Stimulated activated CD8-positive, alpha-beta memory T cell treated with anti-CD3 and anti-CD28 coated beads, Interleukin-12 subunit alpha, Interleukin-12 subunit beta, amount 100 ng/mL, for 4 hours (primary cell): ENCODE measurements around the gene STK32C.
"Not testable (repeated sequence)": the region's sequence is repeated elsewhere in the genome, so short reads cannot be mapped to it uniquely, and the experiment has no call there.

Experiments
- DNase-seq: peaks from one replicate; pipeline ENCODE4 v3.0.0-alpha.2; 2020; ENCODE audit warnings: low read depth

The STK32C gene

DNA sequence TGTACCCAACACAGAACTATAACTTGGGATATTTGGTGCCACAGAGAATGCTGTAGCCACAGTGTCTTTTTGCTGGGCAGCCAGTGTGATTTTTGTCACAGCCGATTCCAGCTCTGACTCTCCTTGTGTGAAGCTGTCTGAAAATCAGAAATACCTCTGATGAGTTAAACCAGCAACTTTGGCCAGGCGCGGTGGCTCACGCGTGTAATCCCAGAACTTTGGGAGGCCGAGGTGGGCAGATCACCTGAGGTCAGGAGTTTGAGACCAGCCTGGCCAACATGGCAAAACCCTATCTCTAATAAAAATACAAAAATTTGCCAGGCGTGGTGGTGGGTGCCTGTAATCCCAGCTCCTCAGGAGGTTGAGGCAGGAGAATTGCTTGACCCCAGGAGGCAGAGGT is 30.1 kb upstream of the STK32C start:
- DNase-seq = not testable (repeated sequence)

DNA sequence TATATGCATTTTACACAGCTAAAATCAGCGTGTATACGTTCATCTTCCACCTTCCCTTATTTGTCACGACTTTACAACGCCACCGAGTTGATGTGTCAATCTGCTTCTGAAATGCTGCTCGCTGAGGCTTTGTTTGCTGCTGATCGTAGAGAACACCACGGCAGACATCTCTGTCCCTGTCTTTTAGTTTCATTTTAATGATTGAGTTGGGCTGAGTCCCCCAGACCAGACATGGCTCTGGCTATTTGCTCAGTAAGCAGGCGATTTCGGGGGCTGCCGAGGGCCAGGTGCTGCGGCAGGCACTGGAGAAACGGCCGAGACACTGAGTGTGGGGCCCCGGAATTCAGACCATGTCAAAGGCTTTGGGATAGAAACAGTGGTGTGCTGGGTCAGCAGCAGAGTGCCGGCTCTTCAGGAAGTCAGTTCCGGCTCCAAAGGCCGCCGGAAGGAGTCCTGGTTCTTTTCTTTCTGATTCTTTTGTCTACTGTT is 29.2 kb upstream of the STK32C start:
- no peak for DNase-seq

DNA sequence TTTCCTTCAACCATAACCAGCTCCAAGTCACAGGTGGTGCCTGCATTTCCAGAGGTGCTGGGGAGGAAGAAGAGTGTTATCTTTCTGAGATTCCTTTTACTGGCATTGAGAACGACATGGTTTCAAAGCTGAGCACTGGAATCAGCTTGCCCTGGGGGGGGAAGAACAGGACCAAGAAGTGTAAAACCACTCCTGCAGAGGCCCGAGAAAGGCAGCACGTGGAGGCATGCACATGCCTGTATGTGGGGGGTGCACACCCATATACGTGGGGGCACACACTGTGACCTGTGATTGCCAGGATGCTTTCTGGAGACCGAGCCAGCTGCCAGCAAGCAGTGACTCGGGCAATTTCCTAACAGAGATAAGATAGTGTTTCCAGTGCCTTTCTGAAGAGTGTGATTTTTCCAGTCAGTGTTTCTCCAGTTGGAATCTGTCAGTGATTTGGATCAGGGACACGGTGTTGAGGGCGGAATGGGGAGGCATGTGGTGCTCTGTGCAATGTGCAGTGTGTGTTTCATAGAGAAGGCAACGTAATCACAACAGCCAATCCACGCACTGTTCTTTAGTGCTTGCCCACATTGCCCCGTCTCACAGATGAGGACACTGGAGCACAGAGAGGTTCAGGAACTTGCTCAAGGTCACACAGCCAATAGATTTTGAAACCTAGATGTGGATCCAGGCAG is 28.5 kb upstream of the STK32C start:
- no peak for DNase-seq

DNA sequence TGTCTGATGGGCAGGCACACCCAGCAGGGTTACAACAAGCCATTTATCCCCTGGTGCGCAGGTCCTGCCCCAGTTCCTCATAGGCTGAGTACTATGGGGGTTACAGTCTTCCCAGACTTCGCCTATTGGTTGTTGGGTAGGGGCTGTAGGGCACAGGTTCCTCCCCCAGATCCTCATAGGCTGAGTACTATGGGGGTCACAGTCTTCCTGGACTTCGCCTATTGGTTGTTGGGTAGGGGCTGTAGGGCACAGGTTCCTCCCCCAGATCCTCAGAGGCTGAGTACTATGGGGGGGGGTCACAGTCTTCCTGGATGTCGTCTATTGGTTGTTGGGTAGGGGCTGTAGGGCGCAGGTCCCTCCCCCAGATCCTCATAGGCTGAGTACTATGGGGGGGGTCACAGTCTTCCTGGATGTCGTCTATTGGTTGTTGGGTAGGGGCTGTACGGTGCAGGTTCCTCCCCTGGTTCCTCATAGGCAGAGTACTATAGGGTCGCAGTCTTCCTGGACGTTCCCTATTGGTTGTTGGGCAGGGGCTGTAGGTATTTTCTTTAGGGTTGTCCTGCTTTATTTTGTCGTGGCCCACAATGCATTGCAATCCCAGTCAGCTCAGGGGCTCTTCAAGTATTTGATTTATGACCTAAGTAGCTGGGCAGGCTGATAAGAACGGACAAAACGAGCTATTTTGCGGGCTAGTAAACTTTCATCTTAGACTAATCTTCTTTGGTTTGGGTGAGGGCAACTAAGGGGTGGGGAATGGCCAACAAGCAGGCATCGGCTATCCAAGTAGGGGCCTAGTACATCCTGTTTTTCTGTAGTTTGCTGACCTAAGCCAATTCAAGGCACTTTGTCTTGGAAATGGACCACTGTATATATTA is 27.7 kb upstream of the STK32C start:
- no peak for DNase-seq

DNA sequence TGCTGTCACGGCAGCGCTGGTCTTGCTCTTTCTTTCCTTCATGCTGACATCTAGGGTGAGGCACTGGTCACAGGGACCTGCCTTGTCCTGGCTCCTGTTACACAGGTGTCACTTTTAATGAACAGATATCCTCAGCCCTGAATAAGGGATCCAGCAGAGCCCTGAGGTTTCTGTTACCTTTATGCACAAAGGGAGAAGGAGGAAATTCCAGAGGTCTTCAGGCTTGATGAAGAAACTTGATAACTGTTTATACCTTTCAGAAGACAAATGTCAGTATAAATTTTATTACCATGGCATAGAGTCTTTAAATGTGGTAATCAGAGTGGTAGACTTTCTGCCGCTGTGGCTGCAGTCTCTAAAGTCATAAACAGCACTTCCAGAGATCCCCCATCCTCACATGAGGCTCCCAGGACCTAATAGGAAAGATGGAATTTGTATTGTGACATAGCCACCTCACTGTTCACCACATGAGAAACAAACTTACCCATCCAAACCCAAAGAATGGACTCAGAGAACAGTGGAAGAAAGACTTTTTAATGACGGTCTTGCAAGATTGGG is 27.0 kb upstream of the STK32C start:
- no peak for DNase-seq

DNA sequence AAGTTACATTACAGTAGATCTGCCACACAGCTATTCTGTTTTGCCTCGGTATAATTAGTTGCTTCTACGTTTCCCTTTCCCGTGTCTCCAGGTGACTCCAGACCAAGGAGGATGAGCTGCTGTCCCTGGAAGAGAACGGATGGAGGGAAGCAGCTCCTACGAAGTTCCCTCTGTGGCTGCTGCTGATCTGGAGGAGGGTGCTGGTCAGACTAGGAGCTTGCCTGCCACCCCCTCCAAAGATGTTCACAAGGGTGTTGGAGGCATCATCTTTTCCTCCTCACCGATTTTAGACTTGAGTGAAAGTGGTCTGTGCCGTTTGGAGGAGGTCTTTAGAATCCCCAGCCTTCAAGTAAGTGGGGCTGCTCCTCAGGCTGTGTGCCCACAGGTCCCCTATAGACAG is 25.6 kb upstream of the STK32C start:
- DNase-seq = no peak

DNA sequence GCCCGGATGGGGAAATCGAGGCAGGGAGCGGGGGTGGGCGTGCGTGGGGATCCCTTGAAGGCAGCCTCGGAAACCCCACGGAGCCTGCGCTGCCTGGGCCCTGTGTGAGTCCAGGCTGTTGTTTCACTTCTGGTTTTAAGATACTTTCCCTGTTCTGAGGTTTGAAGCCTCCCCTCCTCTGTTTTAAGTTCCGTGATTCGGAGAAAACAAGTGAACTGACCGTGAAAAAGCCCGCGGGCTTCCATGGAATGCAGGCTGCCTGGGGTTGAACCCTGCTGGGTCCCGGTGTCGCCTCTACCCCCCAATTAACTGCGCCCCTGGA is 24.6 kb upstream of the STK32C start:
- DNase-seq = no peak

DNA sequence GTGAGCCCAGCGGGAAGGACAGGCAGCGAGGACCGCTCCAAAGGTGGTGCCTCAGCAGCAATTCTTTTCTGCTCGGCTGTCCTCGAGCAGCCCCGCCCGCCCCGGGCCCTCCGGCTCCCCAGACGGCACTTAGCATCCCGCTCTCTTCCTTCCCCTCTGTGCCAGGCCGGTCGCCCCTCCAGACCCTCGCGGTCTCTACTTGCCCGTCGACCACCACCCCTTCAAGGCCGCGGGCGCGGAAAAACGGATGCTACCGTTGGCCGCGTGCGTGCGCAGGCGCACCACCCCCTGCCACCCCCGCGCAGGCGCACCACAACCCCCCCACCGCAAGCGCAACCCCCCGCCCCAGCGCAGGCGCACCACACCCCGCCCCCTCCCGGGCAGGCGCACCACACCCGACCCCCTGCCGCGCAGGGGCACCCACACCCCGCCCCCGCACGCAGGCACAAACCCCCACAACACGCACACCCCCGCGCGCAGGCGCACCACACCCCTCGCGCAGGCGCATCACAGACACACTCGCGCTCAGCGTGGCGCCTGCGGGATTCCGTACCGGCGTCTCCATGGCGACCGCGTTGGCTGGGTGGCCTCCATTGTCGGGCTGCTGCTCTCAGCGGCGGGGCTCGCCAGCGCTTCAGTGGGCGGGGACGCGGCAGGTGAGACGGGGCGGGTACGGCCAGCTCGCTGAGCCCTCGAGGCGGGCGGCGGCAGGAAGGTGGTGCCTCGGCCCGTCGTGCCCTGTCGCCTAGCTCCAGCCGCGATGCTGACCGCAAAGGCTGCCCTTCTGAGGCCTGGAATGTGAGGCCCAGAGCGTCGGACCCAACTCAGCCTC is 24.1 kb upstream of the STK32C start, which contains the start of gene LRRC27:
LRRC27 (plus strand) TSS at position 593 of the 832 bp plus-strand sequence. CDS start 1,332 bp downstream, outside the sequence.
- DNase-seq = peak; percentile 100

DNA sequence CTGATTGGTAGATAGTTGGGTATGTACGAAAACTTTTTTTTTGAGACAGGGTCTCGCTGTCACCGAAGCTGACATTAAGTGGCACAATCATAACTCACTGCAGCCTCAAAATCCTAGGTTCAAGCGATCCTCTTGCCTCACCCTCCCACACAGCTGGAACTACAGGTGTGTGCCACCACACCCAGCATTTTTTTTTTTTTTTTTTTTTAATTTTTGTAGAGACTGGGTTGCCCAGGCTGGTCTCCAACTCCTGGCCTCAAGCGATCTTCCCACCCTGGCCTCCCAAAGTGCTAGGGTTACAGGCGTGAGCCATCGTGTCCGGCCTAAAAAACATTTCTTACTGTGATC is 22.7 kb upstream of the STK32C start:
- no peak for DNase-seq

DNA sequence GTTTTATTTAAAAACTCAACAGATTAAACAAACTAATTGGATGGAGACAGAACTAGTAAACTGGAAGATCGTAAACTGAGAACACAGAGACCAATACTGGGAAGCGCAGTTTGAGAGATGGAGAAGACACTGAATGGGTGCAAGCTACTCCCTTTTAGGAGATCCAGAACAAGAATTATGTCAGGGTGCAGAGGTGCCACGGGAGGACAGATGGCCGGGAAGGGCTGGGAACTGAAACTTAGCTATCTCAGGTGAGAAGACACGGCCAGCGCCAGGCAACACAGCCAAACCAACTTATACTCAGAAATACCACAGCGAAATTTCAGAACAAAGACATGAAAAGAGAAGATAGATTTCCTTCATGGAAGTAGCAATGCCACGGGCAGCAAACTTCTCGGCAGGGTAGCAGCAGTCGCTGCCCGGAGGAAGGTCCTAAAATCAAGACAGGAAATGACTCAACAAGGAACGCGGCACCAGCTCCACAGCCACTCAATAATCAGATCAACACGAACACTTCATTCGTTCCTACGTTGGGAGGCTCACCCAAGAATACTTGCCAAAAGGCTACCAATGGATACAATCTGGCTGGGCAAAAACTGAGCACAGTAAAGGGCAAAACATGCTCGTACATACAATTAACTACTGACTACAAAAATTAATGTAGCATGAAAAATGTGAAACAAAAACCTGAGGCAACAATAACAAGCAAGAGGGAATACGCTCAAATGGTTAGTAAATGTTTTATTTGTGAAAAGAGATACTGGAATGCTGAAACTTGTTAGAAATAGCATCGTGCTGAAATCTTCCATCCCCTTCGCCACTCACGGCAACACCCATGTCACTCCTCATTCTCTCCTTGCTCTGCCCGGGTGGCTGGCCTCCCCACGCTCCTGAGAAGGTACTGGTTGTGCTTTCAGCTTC is 22.1 kb upstream of the STK32C start:
- no peak for DNase-seq

DNA sequence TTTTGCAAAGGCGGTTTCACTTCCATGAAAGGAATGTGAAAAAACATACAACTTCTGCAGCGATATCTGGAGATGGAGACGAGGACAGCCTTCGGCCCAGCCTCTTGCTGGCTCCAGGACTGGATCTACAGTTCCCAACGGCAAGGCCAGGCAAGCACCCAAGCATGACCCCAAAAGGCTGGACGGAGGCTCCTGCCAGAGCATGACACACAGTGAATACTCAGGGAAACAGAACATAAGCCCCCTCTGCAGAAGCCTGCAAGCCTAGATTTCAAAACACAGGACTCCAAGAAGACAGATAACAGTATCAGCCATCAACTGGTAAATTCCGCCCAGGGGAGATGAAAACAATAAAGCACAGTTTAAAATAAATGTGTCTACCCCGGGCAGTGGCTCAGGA is 21.0 kb upstream of the STK32C start:
- DNase-seq = no peak

DNA sequence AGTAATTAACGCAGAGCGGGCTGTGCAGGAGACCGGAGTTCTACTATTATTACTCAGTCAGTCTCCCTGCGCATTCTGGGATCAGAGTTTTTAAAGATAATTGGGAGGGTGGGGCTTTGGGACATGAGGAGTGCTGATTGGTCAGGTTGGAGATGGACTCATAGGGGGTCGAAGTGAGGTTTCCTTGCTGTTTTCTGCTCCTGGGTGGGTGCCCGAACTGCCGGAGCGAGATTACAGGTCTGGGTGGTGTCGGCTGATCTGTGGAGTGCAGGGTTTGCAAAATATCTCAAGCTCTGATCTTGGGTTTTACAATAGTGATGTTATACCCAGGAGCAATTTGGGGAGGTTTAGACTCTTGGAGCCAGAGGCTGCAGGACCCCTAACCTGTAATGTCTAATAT is 20.4 kb upstream of the STK32C start:
- no peak for DNase-seq

DNA sequence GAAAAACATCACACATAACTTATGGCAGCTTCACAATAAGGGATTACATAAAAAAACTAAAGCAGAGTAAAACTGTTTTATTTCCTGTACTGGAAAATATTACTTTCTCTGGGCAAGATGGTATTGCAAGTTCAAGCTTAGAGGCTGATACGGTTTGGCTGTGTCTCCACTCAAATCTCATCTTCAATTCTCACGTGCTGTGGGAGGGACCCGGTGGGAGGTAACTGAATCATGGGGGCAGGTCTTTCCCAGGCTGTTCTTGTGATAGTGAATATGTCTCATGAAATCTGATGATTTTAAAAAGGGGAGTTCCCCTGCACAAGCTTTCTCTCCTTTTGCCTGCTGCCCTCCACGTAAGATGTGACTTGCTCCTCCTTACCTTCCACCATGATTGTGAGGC is 19.2 kb upstream of the STK32C start:
- DNase-seq = no peak

DNA sequence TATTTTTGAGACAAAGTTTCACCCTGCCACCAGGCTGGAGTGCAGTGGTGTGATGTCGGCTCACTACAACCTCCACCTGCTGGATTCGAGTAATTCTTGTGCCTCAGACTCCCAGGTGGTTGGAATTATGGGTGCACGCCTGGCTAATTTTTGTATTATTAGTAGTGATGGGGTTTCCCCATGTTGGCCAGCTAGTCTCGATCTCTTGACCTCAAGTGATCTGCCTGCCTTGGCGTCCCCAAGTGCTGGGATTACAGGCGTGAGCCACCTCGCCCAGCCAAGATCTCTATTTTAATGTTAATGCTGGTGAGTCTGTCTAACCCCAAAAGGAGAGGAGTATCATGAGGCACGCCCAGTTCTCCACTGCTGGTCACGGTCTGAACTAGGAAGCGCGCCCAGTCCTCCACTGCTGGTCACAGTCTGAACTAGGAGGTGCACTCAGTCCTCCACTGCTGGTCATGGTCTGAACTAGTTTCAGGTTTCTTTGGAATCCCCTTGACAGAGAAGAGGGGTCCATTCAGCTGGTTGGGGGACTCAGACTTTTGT is 18.7 kb upstream of the STK32C start:
- no peak for DNase-seq

DNA sequence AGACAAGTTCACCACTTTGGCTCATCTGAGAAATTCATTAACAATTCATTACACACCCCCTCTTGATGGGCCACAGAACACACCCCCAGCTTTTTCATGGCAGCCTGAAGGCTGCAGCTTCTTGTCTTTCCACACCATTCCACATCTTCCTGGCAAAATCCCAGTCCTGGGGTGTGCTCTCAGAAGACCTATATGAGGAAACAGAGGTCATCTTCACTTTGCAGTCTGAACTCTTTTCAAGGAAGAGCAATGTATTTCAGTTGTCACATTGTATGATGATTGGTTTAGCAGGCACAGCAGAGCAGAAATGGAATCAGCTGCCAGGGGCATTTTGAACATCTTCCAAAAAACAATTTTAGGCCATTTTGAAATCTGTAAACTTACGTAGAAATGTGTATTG is 16.4 kb upstream of the STK32C start:
- DNase-seq = no peak

DNA sequence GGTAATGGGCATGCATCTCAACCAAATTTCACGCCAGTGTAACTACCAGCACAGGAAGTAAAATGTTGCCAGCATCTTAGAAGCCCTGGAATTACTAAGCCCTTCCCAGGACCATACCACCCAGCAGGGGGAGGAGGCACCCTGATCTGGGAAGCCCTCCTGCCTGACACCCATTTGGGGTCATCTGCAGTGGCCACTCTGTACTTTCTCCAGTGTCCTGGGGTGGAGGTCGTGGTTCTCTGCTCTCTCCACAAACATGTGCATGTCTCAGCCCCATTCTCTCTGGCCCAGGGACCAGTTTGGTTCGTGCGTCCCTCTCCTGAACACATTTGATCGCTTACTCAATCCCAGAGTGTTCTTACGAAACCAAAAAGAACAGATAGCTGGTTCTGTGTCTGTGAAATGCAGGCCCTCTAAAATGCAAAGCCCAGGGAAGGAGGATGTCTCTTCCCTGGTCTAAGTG is 14.9 kb upstream of the STK32C start:
- DNase-seq = no peak

DNA sequence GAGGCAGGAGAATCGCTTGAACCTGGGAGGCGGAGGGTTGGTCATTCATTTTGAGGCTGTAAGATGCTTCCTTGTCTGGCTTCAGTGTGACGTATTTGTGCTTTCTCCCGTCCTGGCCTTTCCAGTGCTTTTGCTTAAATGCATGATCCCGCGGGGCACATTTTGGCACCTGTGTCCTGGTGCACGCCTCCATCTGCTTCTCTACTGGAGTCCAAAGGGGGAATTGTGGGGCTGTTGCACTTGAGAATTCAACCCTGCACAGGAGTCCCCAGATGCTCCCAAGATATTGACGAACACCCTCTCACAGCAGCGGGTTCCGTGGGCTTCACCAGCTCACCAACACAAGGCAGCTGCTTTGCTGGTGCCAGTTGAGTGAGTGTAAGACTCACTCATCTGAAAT is 14.0 kb upstream of the STK32C start:
- DNase-seq = no peak

DNA sequence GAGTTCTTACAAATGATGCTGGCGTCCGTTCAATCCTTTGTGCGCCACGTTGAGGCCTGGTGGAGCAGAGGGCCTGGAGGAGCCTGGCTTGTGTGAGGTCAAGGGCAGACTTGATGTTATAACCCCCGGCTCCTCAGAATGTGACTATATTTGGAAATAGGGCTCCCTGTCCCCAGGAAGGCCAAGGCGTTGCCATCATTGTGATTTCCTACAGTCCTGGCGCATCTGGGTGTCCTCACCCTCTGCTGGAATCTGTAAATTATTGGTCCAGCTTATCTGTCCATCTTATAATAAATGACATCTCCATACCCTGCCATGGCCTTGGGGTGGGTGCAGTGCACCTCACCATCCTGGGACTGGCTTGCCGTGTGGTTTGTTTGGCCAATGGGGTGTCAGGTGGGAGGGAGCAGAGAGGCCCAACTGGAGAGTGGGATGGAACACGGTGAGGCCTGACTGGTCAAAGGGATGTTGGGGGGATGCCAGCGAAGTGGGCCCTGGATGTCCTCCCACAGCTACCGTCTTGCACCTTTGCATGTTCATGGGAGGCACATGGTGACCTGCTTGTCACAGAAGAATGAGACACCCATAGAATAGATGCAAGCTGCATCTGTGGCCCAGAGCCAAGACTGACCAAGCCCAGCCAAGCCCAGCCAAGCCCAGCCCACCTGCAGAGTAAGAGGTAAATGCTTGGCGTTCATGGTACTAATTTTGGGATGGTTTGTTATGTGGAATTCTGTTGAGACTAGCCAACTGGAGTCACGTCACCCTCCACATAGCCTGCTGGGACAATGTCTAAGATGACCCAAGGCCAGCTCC is 13.1 kb upstream of the STK32C start:
- no peak for DNase-seq

DNA sequence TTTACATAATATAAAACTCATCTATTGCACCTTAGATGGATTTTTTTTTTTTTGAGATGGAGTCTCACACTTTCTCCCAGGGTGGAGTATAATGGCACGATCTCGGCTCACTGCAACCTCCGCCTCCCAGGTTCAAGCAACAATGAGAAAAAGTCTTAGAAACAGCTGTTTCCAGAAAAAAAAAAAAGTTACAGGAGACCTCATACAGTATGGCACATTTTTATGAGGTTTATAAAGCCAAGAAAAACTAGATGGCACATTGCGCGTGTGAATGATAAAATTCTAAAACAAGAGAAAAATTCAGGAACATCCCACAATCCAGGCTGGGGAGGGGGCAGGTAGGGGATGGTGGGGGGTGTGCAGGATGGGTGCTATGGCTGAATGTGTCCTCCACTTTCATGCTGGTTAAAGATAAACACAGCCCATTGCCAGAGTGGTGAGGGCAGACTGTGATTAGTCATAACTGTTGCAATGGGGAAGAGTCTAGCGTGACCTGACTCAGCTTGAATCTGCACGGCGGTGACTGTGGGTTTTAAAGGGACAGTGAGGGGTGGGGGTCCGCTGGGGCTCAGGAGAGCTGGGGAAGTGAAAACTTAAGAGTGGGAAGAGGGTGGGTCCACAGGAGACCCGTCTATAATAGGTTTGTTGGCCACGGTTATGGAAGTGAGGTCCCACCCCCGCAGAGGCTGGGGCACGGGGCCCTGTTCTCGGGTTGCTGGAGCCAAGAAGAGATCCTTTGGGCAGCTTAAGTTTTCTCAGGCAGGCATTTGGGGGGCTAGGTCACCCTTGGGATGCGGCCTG is 12.3 kb upstream of the STK32C start:
- no peak for DNase-seq
